HG03342 (cell line): ENCODE measurements around the gene LPO.

ENCODE experiments used
- ATAC-seq: cut with Tn5 transposase; IDR thresholded peaks from one replicate; pipeline ENCODE4 v1.9.1; 2021; ENCODE audit warnings: mild to moderate bottlenecking, moderate library complexity; ENCODE audit not compliant: unreplicated experiment

The LPO gene

GRCh38 chr17:58276423-58276822 lies 38.0 kb downstream of the LPO start:
- no peak for ATAC-seq

DNA sequence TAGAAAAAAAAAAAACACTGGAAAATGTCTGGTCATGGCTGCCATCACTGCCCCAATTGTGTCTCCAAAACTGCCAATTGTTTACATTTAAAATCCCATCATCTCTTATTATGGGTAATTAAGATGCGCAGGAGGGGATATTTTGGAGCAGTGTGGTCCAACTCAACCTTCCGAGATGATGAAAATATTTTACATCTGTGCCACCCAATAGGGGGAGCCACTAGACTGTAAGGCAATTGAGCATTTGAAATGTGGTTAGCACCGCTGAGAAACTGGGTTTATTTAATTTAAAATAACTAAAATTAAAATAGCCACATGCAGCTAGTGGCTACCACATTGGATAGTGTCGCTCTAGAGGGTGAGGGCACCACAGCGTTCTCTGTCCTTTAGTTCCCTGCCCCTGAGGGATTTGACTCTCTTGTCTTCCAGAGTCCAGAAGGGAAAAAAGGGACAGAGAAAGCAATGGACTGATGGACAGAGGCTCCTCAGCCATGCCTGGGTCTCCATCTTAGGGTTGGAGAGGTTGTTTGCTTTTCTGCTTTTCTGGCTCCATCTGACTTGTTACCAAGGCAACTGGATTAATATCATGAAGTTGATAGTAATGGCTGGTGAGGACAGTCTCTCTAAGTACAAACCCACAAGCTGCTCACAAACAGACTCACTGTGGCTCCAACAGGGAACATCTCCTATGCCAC lies 38.9 kb downstream of the LPO start:
- ATAC-seq, result no peak

- ATAC-seq, result no peak
Observed at GRCh38 chr17:58277802-58278595, 39.6 kb downstream of the LPO start.

- no peak for ATAC-seq
Observed at GRCh38 chr17:58278661-58279015, 40.3 kb downstream of the LPO start.

DNA sequence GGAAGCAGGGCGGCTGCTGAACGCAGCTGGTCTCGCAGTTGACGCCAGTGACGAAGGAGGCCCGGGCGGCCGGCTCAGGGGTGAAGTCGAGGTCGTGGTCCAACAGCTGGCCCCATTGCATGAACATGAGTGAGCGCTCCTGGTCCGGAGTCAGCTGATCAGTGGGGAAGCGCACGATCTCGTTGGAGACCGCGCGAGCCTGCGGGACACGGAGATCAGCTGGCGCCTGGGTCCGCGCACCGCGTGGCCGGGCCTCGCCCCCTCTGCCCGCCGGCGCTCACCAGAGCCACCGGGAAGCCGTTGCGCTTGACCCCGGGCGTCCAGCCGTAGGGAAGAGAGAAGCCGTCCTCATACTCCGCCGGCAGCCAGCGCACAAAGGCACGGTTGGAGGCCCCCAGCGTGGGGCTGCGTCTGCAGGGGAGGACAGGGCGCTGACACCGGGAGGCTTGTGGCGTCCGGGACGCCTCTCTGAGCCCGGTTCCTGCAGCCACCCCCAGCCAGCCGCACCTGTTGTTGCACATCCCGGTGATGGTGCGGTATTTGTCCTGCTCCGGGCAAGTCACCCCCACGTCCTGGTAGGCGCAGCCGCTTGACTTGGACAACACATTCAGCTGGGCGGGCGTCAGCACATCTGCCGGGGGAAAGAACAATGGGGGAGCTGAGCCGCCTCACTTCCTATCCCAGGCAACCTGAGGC lies 40.8 kb downstream of the LPO start:
- no peak for ATAC-seq

- ATAC-seq, result no peak
Observed at GRCh38 chr17:58279736-58280479, 41.5 kb downstream of the LPO start.

DNA sequence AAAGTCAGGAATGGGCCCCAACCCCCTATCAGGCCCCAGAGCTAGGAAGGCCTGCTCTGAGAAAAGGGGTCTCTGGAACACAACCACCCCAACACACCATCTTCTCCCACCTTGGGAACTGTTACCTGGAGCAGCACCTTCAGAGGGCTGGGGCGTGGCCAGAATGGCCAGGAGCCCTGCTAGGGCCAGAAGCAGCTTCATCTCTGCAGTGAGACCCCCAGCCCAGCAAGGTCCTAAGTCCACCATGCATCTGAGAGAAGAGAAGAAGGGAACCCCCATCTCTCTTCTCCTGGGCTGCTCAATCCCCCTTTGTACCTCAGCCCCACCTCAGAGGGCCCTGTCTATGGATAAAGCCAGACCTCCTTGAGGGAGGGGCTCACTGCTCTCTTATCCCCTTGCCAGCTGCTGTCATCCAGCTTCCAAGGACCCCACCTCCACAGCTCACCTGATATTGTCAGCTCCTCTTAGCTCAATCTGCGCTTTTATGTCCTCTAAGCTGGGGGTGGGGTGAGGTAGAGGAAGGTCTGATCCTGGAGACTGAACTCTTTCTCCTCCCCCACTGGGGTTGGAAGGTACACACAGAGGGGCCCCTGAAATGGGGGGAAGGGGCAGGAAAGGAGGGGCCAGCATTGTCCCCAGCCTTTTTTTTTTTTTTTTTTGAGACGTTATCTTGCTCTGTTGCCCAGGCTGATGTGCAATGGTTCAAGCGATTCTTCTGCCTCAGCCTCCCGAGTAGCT lies 42.3 kb downstream of the LPO start, which contains the start of gene MPO:
MPO (minus strand) TSS at position 456 of the 738 bp plus-strand sequence; CDS start at position 279, 177 bp downstream.
- ATAC-seq, result no peak

- ATAC-seq, result no peak
Observed at GRCh38 chr17:58281511-58282011, 43.2 kb downstream of the LPO start.

DNA sequence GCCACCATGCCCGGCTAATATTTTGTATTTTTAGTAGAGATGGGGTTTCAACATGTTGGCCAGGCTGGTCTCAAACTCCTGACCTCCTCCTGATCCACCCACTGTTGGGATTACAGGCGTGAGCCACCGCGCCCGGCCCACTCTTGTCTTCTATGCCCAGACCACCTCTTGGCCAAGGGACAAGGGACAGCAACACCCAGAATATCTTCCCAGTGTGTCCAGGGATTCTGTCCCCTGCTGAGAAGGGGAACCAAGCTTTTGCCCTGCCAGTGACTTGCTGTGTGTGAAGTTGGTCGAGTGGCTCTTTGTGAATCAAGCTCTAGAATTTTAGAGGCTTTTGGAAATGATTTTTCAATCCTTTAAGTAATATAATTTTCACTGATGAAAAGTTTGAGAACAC lies 44.1 kb downstream of the LPO start:
- no peak for ATAC-seq

- ATAC-seq, result no peak
Observed at GRCh38 chr17:58283674-58284612, 45.6 kb downstream of the LPO start.

DNA sequence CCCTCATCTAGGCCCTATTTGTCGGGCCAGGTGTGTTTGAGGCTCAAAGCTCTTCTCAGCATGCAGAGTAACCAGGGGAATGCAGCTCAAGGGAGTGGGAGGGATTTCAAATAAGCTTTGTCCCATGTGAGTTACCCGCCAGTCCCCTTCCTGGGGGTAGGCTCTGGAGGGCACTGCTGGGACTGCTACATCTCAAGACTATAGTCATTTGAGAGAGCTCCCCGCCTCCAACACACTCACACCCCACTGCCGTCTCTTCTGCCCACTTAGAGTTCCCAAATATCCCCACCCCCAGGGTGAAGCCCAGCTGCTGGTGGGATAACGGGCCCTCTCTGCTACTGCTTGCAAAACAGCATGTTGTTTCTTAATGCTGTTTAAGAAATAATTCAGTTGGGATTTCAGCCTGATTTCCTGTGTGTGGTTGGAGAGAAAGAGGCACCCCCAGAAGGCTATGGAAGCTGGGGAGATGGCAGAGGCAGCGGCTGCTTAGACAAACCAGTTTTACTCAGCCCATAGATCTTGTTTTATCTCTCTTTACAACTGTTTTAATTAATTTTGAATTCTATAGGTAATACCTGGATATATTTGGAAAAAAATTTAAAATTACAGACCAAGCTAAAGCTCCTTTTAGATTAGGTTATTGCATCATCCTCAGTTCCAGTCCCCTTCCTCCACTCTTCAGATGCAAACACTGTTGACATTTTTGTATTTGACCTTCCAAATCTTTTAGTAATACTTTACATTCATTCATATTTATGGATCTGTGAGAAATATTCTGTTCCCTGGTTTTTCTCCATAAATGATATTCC lies 46.4 kb downstream of the LPO start:
- no peak for ATAC-seq

DNA sequence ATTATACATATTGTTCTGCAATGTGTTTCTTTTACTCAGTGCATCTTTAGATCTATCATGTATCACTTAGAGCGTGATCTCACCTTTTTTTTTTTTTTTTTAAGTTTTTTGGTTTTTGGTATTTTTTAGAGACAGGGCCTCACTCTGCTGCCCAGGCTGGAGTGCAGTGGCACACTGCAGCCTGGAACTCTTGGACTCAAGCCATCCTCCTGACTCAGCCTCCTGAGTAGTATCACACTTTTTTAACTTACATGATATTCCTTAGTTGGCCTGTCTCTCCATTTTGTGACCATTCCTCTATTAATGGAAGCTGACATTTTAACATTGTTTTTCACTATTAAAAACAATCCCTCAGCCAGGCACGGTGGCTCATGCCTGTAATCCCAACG lies 47.0 kb downstream of the LPO start:
- ATAC-seq, result no peak

- ATAC-seq, result no peak
Observed at GRCh38 chr17:58289869-58290268, 51.5 kb downstream of the LPO start.

- ATAC-seq, result no peak
Observed at GRCh38 chr17:58291246-58291645, 52.9 kb downstream of the LPO start.

DNA sequence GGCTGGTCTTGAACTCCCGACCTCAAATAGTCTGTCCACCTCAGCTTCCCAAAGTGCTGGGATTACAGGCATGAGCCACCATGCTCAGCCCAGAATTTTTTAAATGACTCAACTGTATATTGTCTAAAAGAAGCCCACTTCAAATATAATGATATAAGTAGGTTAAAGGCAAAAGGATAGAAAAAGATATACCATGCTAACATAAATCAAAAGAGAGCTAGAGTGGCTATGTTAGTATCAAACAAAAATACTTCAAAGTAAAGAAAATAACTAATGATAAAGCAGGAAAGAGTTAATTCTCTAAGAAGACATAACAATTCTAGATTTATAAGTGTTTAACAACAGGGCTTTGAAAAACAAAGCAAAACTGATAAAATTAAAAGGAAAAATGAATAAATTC lies 55.6 kb downstream of the LPO start:
- ATAC-seq, result no peak

- no peak for ATAC-seq
Observed at GRCh38 chr17:58300336-58300735, 62.0 kb downstream of the LPO start.

DNA sequence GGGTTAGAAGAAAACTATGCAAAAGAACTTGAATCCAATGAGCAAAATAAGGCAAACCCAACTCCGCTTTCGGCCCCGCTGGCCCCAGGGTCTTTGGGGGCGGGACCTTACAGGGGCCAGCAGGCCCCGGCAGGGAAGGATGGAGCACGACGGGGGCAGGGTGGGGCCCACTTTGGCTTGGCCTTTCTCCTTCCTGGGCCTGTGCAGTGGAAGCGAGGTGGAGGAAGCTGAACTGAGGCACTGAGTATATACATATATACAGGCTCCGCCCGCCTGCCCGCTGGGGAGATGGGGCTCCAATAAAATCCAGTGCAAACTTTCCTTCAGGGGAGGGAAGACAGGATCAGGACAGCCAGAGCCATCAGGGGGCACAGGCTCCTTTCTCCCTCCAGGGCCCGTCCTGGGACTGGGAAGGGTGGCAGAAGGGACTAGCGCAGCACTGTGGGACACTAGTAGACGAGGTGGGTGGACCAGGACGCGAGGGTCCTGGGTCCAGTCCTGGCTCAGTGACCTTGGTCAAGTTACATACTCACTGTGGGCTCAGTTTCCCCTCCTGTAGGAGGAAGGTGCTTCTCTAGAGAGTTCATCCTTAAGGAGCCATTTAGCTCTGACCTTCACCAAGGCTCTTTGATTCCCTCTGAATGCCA lies 63.2 kb downstream of the LPO start:
- ATAC-seq, result no peak
